CD4-positive, alpha-beta T cell treated with Interleukin-6 at 100 ng/mL for 8 hours (primary cell): ENCODE results near the gene NRIP1.
A peak's percentile ranks its signal among the peaks of the same experiment; 100 is the strongest.

Source experiments
- DNase-seq: peaks from one replicate; pipeline ENCODE4 v3.0.0-alpha.2; 2020; ENCODE audit warnings: mixed read lengths, low spot score

The NRIP1 gene

GRCh38 chr21:15064576-15065391, at the start of gene NRIP1:
TSS of gene NRIP1 (minus strand) at chr21:15065000. CDS start at chr21:14968192, 96,808 bp downstream.
- DNase-seq: peak; percentile 82

DNA sequence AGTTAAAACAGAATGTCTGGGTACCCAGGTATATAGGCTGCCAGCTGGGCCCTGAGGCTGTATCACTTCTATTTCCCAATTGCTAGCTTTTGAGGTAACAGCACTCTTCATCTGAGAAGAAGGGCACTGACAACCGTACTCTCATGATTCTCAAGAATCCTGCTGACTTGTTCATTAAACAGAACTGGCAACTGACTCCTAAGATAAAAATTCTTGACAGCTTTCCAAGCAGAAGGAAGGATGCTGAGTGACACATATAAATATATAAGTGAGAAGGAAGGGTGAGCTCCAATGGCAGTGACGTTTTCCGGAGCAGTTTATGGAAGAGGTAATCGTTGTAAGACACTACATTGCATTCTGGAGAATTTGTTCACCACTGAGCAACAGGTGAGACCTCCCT, 48.1 kb upstream of the NRIP1 start:
- no peak for DNase-seq

- no peak for DNase-seq
These were observed 44.0 kb upstream of the NRIP1 start for GRCh38 chr21:15108801-15109200.

DNA sequence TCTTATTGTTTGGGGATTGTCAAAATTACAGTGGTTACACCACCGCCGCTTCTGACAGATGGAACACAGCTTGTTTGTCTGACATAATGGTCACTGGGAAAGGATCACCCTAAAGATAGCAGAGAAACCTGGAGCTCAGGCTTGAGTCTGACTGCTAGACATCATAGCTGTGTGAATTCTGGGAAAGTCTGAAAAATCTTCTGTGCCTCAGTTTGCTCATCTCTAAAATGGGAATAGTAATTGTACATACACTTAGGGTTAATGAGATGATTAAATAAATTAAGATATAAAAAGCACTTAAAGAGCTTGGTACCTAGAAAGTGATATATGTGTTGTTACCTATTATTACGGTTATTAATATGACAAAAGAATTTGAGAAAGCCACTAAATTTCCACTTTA, 39.7 kb upstream of the NRIP1 start:
- DNase-seq: no peak

DNA sequence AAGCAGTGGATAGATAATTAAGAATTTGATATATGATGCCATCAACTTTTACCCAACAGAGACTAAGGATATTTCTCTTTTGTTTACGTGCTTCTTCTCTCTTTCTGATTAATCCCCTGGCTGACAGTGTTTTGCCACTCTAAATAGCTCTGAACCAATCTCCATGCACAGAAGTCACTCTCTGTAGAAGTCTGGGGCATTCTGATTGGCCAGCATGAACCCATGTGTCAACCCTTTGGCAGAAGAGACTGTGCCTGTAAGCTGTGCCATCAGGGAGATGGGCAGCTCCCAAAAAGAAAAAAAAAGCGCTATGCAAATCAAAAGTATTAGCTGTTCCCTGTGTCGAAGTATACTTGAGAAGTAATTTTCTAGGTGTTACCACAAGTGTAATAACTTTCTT, 34.1 kb upstream of the NRIP1 start:
- DNase-seq: no peak

DNA sequence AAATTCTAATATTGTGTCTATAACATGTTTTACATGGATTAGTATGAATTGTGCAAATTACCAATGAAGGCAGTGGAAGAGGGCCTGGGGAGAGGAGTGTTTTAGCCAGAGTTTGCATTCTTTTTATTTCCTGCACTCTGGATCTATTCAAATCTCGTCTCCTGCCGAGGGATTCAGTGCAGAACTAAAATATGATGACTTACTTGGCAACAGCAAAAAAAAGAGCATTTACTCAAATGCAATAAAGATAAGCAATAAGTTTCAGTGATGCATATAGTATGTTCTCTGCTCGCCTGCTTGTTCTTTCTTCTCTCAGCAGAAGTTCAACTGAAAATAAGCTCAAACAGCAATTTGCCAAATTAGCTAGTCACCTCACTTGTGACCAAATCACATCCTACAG, 33.4 kb upstream of the NRIP1 start:
- DNase-seq: no peak

GRCh38 chr21:15097580-15097979, 32.8 kb upstream of the NRIP1 start:
- DNase-seq: no peak

DNA sequence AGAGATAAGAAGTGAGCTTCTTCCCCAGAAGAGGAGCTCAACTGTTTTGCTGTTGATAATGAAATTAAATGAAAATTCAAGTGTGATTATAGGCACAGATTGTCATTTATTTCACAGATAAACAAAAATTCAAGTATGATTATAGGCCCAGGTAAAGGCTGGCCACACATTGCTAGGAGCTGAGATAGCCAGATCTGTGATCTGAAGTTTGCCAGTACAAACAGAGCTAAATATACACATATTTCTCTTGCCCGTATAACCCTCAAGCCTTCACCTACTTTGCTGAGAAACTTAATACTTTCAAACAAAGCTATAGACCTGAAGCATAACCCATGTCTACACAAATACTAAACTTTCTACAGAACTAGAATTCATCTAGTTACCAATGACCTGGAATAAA, 31.3 kb upstream of the NRIP1 start:
- DNase-seq: no peak

- DNase-seq: no peak
These were observed 30.5 kb upstream of the NRIP1 start for GRCh38 chr21:15095326-15095725.

DNA sequence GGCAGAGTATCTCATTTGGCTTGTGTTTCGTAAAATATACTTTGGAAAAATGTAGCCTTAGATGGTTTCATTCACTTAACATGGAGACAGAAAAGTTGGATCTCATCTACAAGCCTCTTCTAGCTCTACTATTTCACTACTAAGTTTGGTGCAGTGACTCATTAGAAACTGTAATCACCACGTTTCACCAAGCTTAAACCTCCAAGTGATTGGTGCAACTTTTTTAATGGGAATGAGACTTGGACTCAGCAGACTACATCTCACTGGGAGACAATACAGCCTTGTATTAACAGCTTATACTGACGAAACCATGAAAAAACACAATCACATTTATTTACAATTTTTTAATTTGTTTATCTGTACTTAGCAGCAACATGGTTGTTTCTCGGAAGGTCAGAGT, 29.9 kb upstream of the NRIP1 start:
- no peak for DNase-seq

GRCh38 chr21:15093216-15093615, 28.4 kb upstream of the NRIP1 start:
- no peak for DNase-seq

- no peak for DNase-seq
These were observed 27.9 kb upstream of the NRIP1 start for GRCh38 chr21:15092745-15093144.

DNA sequence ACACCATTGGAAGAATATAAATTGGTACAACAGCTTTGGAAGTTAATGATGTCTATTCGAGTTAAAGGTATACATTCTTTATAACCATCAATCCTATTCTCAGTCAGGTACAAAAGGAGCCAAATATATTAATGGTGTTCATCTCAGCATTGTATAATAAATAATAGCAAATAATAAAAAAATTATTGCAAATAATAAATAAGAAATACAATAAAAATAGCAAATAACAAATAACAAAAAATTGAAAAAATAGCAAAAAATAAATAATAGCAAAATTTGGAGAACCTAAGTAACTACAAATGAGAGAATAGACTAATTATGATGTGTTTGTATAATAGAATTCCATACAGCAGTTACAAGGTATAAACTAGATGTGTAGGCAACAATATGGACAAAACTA, 25.6 kb upstream of the NRIP1 start:
- DNase-seq: no peak

DNA sequence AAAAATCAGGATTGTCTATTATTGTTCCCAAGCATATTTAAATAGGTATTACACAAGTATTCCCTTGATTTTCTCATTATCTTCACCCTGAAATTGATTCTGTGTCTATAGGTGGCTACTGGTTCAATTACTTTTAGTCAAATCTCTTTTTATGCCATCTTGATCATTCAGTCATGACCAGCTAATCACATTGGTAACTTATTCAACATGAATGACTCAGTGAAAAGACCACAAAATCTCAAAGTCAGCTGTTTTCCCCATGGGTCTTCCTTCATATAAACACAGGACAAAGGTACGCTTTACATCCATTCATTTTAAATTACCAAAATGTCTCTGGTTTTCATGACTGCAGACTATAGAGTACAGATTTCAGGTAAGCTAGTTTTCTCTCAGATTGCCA, 23.7 kb upstream of the NRIP1 start:
- DNase-seq: no peak

DNA sequence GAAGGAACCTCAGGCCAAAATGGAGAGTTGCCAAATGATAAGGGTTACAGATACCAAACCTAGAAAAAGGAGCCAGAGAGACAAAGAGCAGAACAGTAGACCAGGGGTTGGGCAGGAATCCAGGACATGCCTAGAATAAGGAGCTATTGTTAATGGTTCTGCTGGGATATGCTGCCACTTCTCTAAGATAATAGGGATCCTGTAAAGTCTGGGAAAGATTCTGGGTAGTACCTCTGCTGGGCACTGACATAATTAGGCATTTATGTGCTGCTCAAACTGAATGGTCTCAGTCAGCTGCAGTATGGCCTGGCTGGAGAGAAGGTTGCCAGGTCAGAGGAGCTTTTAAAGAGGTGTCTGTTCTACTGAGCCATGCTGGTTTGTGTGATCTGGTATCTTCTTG, 19.9 kb upstream of the NRIP1 start:
- no peak for DNase-seq

DNA sequence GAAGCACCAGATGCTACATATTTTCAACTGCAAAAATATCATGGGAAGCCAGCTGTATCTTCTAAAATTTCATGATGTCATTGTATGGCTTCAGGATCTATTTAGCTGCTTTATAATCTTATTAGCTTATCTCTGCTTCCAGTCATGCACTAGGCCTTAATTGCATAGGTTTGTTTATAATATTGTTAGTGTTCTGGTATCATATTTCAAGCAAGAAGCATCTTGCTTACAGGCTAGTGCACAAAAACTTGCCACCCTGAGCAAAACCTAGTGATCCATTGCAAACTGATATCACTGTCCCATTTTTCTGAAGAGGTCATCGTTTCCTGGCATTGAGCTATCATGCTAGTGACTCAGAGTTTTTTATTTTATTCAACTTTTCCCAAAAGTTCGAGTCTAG, 15.7 kb upstream of the NRIP1 start:
- DNase-seq: no peak

- DNase-seq: no peak
These were observed 14.5 kb upstream of the NRIP1 start for GRCh38 chr21:15079269-15079668.

GRCh38 chr21:15078180-15078579, 13.4 kb upstream of the NRIP1 start:
- DNase-seq: no peak

- DNase-seq: no peak
These were observed 12.8 kb upstream of the NRIP1 start for GRCh38 chr21:15077529-15078145.

GRCh38 chr21:15076730-15077129, 11.9 kb upstream of the NRIP1 start:
- no peak for DNase-seq

GRCh38 chr21:15071009-15071408, 6.2 kb upstream of the NRIP1 start:
- DNase-seq: no peak

- no peak for DNase-seq
These were observed 1.3 kb upstream of the NRIP1 start for GRCh38 chr21:15066123-15066575.

DNA sequence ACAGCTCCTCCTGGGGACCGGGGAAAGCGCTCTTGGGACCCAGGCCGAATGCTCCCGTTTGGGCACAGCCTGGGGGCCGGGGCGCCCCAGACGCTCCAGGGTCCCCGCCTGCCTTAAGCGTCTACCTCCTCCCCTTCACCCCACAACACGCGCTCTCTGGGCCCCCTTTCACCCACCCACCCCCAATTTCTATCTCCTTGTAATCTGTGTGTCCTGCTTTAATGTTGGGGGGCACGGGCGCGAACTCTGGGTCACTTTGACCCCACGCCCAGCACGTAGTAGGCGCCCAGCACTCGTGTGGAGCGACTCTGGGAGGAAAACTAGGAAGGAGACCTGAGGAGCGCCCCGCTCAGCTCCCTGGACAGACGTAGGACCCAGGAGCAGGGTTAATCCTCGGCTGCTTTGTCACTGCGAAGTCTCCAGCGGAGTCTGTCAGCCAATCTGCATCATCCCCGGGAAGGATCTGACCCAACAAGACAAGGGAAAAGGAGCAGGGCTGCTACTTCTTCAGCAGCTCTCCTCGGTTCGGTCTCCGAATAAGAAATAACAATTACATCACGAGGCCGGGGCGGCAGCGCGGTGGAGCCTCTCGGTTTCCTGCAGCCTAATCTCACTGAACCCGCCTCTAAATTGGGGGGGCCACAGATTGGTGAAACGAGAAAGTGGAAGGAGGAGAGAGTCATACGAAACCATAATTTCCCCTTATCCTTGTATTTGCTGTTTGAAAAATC, 757 bp upstream of the NRIP1 start:
- DNase-seq: peak; percentile 76
